Measurements from ENCODE around the gene TOR1B. TPM values are rescaled to one million over a fixed set of nuclear protein-coding genes. Genes with fewer than 3 reads are reported as not detected.
A peak's percentile ranks its signal among the peaks of the same experiment; 100 is the strongest.
"Not testable (repeated sequence)": the region's sequence is repeated elsewhere in the genome, so short reads cannot be mapped to it uniquely, and the experiment has no call there.

TOR1B gene
- total RNA-seq, 1 donor from 2014 or later: 32.1 TPM

DNA sequence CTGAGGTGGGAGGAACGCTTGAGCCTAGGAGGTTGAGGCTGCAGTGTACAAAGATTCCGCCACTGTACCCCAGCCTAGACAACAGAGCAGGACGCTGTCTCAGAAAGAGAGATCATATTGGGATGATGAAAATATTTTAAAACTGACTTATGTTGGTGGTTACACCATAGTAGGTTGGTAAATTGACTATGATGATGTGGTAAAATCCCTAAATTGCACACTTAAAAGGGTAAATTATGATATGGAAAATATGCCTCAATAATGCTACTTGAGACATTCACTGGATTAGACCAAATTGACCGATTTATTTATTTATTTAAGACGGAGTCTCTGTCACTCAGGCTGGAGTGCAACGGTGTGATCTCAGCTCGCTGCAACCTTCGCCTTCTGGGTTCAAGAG, 21.9 kb upstream of the TOR1B start:
- no peak for TF ChIP-seq CTCF (IDR thresholded peaks at IDR 0.05)
- Mint-ChIP-seq H3K9me3 (ENCODE audit: unreplicated experiment) (no peaks in the 10 kb centered on the region), H3K27ac (ENCODE audit: unreplicated experiment) (no peak overlapping the region), H3K36me3 (ENCODE audit: unreplicated experiment) (no peaks in the 10 kb centered on the region), H3K27me3 (ENCODE audit: unreplicated experiment) (peaks cover 15% of the 10 kb centered on the region), H3K4me1 (ENCODE audit: unreplicated experiment) (peaks cover 17% of the 10 kb centered on the region), H3K4me3 (ENCODE audit: unreplicated experiment) (no peak overlapping the region)
- no peak for DNase-seq (ENCODE audit: extremely low spot score, unreplicated experiment)

DNA sequence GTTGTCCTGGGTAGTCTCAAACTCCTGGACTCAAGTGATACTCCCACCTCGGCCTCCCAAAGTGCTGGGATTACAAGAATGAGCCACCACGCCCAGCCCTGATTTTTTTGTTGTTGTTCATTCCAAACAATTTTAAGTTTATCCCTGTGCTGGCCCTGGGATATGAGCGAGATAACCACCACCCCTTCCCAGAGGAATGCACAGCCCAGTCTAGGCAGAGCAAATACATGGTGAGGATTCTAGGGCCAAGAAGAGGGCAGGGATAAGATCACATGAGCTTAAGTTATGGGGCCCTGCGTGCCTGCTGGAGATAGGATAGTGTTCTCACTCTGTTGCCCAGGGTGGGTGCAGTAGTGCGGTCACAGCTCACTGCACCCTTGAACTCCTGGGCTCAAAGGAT, 21.0 kb upstream of the TOR1B start:
- H3K36me3 Mint-ChIP-seq (ENCODE audit: unreplicated experiment): no peaks in the 10 kb centered on the region
- H3K27ac Mint-ChIP-seq (ENCODE audit: unreplicated experiment): no peak overlapping the region
- peaks cover 10% of the 10 kb centered on the region for H3K4me1 Mint-ChIP-seq (ENCODE audit: unreplicated experiment)
- no peak for DNase-seq (ENCODE audit: extremely low spot score, unreplicated experiment)
- no peaks in the 10 kb centered on the region for H3K9me3 Mint-ChIP-seq (ENCODE audit: unreplicated experiment)
- no peak overlapping the region for H3K4me3 Mint-ChIP-seq (ENCODE audit: unreplicated experiment)
- TF ChIP-seq CTCF (IDR thresholded peaks at IDR 0.05): no peak
- peaks cover 23% of the 10 kb centered on the region for H3K27me3 Mint-ChIP-seq (ENCODE audit: unreplicated experiment)

GRCh38 chr9:129783516-129784361, 19.2 kb upstream of the TOR1B start:
- no peaks in the 10 kb centered on the region for H3K36me3 Mint-ChIP-seq (ENCODE audit: unreplicated experiment)
- no peaks in the 10 kb centered on the region for H3K4me1 Mint-ChIP-seq (ENCODE audit: unreplicated experiment)
- no peak overlapping the region for H3K27ac Mint-ChIP-seq (ENCODE audit: unreplicated experiment)
- no peak overlapping the region for H3K4me3 Mint-ChIP-seq (ENCODE audit: unreplicated experiment)
- peak; percentile 89 for DNase-seq (ENCODE audit: extremely low spot score, unreplicated experiment)
- H3K27me3 Mint-ChIP-seq (ENCODE audit: unreplicated experiment): peaks cover 31% of the 10 kb centered on the region
- H3K9me3 Mint-ChIP-seq (ENCODE audit: unreplicated experiment): no peaks in the 10 kb centered on the region
- TF ChIP-seq CTCF (IDR thresholded peaks at IDR 0.05): peak; percentile 93

DNA sequence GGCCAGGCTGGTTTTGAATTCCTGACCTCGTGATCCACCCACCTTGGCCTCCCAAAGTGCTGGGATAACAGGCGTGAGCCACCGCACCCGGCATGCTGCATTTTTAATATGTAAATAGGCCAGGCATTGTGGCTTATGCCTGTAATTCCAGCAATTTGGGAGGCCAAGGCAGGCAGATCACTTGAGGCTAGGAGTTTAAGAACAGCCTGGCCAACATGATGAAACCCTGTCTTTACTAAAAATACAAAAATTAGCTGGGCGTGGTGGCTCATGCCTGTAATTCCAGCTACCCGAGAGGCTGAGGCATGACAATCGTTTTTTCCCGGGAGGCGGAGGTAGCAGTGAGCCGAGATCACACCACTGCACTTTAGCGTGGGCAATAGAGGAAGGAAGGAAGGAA, 18.0 kb upstream of the TOR1B start:
- not testable (repeated sequence) for H3K36me3 Mint-ChIP-seq (ENCODE audit: unreplicated experiment); DNase-seq (ENCODE audit: extremely low spot score, unreplicated experiment); H3K9me3 Mint-ChIP-seq (ENCODE audit: unreplicated experiment); H3K4me3 Mint-ChIP-seq (ENCODE audit: unreplicated experiment); H3K4me1 Mint-ChIP-seq (ENCODE audit: unreplicated experiment); H3K27ac Mint-ChIP-seq (ENCODE audit: unreplicated experiment)
- H3K27me3 Mint-ChIP-seq (ENCODE audit: unreplicated experiment): peaks cover 30% of the 10 kb centered on the region

GRCh38 chr9:129785866-129786265, 17.1 kb upstream of the TOR1B start:
- H3K36me3 Mint-ChIP-seq (ENCODE audit: unreplicated experiment): no peaks in the 10 kb centered on the region
- TF ChIP-seq CTCF (IDR thresholded peaks at IDR 0.05): no peak
- H3K27ac Mint-ChIP-seq (ENCODE audit: unreplicated experiment): no peak overlapping the region
- DNase-seq (ENCODE audit: extremely low spot score, unreplicated experiment): no peak
- H3K4me1 Mint-ChIP-seq (ENCODE audit: unreplicated experiment): peaks cover 3% of the 10 kb centered on the region
- peaks cover 28% of the 10 kb centered on the region for H3K27me3 Mint-ChIP-seq (ENCODE audit: unreplicated experiment)
- no peaks in the 10 kb centered on the region for H3K9me3 Mint-ChIP-seq (ENCODE audit: unreplicated experiment)
- H3K4me3 Mint-ChIP-seq (ENCODE audit: unreplicated experiment): no peak overlapping the region
